Peyer's patch (tissue), 4 donors: ENCODE results near the gene CLCF1.
A peak's percentile ranks its signal among the peaks of the same experiment; 100 is the strongest.

Experiments
- CTCF ChIP-seq, 6 experiments: fragments of 450-650 bp in 4 of 6; fragments of 200-600 bp in 2 of 6; sonication (generic) in 1 of 6; IDR thresholded peaks; one replicate each; pipeline ENCODE4 v1.5.1; 2017 to 2019; ENCODE audit warnings: antibody characterized with exemption in 6 of 6, mild to moderate bottlenecking in 3 of 6, moderate library complexity in 1 of 6
- POLR2A ChIP-seq, 2 donors: fragments of 450-650 bp; IDR thresholded peaks; one replicate each; pipeline ENCODE4 v1.5.1; 2017; ENCODE audit warnings: antibody characterized with exemption in 2 of 2, mild to moderate bottlenecking in 2 of 2, moderate library complexity in 2 of 2

DNA sequence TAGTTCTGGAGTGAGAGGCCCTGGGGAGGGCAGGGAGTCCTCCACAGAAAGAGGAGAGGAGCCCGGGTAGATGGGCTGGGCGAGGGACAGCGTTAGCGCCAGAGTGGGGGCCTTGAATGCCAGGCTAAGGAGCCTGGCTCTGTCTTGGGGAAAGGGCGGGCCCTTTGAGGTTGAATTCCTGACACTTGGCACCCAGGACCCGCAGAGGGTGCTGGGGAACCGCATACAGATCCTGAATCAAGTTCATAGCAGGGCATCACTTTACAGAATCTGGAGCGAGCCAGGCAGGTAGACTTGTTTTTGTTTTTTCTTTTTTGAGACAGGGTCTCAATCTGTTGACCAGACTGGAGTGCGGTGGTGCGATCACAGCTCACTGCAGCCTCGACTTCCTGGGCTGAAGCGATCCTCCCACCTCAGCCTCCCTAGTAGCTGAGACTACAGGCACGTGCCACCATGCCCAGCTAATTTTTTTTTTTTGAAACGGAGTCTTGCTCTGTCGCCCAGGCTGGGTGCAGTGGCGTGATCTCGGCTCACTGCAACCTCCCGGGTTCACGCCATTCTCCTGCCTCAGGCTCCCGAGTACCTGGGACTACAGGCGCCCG is 48.1 kb upstream of the CLCF1 start:
- TF ChIP-seq CTCF (IDR thresholded peaks at IDR 0.05) = peak in 1 of 6 experiments; percentile 9
- TF ChIP-seq POLR2A (IDR thresholded peaks at IDR 0.05) = no peak
